ENCODE data around the gene DIO1.

Gene DIO1

DNA sequence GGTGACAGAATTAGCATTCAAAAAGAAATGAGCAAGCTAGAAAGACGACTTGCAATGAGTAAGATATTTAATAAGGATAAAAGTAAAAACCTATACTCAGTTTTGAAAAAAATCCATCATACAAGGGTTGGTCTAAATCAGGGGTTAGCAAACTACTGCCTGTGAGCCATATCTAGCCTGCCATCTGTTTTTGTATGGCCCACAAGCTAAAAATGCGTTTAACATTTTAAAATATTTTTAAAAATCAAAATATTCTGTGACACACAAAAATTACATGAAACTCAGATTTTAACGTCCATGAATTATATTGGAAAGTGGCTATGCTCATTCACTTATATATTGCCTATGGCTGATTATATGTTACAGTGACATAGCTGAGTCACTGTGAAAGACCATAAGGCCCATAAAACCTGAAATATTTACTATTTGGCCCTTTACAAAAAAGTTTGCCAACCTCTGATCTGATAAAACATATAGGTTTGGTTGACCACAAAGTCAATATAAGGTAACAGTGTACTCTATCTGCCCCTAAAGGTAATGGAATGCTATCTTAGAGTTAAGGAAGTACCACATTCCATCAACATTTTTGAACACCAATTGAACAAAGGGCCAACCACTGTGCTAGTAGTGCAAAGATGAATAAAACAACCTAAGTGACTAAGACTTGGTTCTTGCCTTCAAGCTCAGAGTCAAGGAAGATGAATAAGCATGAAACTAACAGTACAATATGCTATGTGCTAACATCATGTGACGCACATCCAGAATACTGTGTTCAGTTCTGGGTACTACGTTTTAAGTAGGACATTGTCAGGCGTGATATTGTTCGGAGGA is 48.4 kb downstream of the DIO1 start:
- DNase-seq (ENCODE audit: low read depth in 2 of 2) = no peak

DNA sequence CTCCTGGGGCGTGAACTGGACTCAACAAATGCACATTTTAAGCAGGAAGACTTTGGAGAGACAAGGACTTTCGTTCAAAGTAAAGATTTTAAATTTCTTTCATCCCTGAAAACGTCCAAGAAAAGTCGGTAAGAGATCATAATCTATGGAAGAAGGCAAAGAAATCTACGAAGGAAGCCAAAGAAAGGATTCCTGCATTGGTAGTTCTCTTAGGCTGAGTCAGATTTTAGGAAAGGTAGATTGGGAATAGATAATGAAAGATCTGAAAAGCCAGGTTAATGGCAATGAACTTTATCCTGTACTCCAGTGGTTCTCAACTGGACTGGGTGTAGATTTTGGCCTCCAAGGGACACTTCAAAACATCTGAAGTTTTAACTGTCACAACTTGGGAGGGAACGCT is 49.1 kb downstream of the DIO1 start:
- DNase-seq (ENCODE audit: low read depth in 2 of 2) = no peak

DNA sequence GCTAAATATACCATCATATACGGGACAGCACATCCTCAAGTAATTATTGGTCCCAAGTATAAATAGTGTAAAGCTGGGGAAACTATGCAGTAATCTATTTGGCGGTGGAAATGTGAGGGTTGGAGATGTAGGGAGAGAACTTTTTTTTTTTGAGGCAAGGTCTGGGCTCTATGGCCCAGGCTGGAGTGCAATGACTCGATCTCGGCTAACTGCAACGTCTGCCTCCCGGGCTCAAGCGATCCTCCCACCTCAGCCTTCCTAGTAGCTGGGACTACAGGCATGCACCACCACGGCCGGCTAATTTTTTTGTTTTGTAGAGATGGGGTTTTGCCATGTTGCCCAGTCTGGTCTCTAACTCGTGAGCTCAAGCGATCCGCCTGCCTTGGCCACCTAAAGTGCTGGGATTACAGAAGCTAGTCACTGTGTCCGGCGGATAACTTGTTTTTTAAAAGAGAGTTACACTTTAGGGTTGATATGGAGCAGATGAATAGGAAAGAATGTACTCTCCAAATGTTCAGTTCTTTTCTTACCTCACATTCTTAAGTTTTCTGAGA is 49.6 kb downstream of the DIO1 start:
- DNase-seq (ENCODE audit: low read depth in 2 of 2) = no peak

DNA sequence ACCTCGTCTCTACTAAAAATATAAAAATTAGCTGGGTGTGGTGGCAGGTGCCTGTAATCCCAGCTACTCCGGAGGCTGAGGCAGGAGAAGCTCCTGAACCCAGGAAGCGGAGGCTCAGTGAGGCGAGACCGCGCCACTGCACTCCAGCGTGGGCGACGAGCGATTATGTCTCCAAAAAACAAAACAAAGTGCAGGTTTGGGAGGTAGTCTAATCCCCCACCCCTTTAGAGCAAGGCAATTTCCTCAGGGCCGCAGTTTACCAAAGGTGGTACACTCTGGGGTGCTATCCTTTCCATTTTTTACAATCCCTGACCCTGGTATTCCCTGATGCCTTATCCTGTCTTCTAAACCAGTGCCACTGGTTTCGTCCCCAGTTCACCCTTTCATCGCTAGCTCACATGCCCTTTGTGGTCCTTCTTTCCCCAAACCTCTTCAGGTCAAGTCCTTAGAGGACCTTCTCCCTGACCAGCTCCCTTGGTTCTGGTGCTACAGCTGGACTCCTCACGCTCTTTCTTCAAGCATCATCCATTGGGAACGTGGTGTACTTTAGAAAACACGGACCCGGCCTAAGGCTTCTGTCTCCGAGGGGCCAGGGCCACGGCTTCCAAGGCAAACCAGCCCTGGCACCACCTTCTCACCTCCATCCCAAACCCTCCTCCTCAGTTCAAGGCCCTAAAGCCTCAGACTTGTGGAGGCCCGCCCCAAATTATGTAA is 50.6 kb downstream of the DIO1 start:
- DNase-seq (ENCODE audit: low read depth in 2 of 2) = no peak

DNA sequence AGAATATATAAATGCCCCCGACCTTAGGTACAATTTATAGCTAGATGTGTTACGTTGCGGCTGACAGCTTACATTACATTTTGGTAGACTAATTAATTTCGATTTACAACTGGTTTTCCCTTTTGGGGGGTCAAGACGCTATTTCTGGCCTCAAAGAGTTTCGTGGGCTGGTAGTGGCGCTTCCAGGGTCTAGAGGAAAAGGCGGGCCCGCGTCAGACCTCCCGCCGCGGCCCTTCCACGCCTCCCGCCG is 51.1 kb downstream of the DIO1 start:
- no peak for DNase-seq (ENCODE audit: low read depth in 2 of 2)

DNA sequence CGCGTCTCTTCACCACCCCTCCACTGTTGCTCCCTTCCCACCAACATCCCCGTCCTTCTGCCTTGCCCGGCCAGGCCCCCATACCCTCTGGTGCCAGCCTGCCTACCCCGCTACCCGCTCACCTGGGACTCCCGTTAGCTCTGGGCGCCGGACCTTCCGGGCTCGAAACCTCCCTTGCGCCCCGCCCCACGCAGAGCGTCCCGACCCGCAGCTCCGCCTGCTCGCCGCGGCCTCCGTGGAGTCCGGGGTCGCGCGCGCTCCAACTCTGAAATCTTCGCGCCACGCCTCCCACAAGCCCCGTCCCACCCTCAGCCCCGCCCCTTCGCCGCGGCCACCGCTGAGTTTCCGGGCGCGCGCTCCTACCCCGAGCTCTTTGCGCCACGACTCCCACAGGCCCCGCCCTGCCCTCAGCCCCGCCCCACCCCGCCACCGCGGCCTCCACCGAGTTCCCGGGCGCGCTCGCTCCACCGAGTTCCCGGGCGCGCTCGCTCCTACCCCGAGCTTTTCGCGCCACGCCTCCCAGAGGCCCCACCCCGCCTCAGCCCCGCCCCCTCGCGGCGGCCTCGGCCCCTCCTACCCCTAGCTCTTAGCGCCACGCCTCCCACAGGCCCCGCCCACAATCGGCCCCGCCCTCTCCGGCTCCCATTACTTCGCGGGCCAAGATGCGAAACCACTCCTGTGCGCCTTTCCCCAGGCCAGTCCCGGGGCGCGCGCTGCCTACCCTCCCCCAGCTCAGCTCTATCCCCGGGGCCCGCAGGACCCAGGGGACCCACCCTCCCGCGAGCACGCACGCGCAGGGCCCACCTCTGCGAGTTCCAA is 51.7 kb downstream of the DIO1 start, which contains the start of gene IFT25:
IFT25 (minus strand) TSS at position 267 of the 819 bp plus-strand sequence. CDS start 5,617 bp downstream, outside the sequence.
- peak; percentile 96 to 98 for DNase-seq (ENCODE audit: low read depth in 2 of 2)

DNA sequence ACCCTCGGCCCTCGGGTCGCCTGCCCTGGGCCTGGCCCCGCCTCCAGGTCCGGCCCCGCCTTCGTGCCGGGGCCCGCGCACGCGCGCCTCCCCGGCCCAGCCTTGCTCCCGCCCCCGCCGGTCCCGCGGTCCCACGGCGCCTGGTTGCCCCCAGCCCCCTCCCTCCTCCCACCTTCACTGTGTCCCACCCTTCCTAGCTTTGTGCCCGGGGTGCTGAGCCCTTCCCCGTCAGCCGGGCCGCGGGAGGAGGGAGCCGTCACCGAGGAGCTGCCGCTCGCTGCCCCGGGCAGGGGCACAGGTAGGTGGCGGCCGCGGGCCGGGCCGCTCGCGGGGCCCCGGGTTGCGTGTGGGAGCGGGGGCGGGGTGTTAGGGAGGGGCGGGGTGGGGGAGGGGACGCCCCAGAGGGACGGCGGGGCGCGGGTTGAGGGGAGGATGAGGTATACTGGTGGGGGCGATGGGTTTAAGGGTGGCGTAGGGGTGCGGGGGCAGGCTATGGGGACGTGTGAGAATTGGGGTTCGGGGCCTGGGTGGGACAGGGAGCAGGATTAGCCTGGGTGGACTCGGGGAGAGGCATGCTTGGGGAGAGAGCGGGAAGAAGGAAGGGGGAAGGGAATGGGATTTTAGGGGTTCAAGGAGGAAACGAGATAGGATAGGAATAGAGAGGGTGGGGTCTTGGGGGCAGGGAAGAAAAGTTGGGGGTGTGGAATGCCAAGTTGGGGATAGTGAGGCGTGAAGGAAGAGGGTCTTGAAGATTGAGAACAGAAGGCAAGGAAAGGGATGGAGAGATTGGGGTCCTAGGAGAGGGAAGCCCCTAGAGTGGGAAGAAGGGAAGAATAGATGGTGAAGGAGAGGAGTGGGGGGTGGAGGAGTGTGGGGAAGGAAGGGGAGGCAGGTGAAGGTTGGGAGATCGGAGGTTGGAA is 52.5 kb downstream of the DIO1 start, which contains the start of gene LRRC42:
LRRC42 (plus strand) TSS at position 99 of the 920 bp plus-strand sequence. CDS start 5,650 bp downstream, outside the sequence.
- DNase-seq (ENCODE audit: low read depth in 2 of 2) = no peak

- no peak for DNase-seq (ENCODE audit: low read depth in 2 of 2)
These were observed 53.4 kb downstream of the DIO1 start for GRCh38 chr1:53947172-53947907.

DNA sequence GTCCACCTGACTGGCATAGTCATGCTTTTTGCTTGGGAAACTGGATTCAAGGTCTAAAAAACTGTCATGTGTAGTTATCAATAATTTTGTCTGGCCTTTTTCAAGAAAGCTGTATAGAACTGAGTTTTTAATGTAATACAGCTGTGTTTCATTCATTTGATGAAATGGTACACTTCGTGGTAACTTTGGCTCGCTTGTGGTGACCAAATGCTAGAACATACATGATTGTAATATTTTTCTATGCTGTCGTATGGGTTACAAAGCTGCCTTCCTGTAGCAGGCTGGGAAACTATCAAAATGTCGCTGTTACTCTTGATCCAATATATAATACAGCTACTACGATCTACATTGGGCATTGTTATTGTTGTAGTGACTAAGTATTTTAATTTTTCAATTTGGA is 54.3 kb downstream of the DIO1 start:
- no peak for DNase-seq (ENCODE audit: low read depth in 2 of 2)

- no peak for DNase-seq (ENCODE audit: low read depth in 2 of 2)
These were observed 55.3 kb downstream of the DIO1 start for GRCh38 chr1:53949023-53949990.

GRCh38 chr1:53951697-53952096 is 57.7 kb downstream of the DIO1 start:
- no peak for DNase-seq (ENCODE audit: low read depth in 2 of 2)

GRCh38 chr1:53954128-53954527 is 60.1 kb downstream of the DIO1 start:
- no peak for DNase-seq (ENCODE audit: low read depth in 2 of 2)

- DNase-seq (ENCODE audit: low read depth in 2 of 2) = no peak
These were observed 62.6 kb downstream of the DIO1 start for GRCh38 chr1:53956308-53957168.

- DNase-seq (ENCODE audit: low read depth in 2 of 2) = no peak
These were observed 63.3 kb downstream of the DIO1 start for GRCh38 chr1:53957194-53957818.

- DNase-seq (ENCODE audit: low read depth in 2 of 2) = no peak
These were observed 65.8 kb downstream of the DIO1 start for GRCh38 chr1:53959664-53960250.

Data from activated CD8-positive, alpha-beta memory T cell treated with anti-CD3 and anti-CD28 coated beads for 4 hours (primary cell).